Central memory CD4-positive, alpha-beta T cell (primary cell): Measurements from ENCODE around the gene WDR45B.
A peak's percentile ranks its signal among the peaks of the same experiment; 100 is the strongest.

Experiments used
- DNase-seq: peaks from one replicate; pipeline ENCODE4 v3.0.0; 2022

Gene WDR45B

DNA sequence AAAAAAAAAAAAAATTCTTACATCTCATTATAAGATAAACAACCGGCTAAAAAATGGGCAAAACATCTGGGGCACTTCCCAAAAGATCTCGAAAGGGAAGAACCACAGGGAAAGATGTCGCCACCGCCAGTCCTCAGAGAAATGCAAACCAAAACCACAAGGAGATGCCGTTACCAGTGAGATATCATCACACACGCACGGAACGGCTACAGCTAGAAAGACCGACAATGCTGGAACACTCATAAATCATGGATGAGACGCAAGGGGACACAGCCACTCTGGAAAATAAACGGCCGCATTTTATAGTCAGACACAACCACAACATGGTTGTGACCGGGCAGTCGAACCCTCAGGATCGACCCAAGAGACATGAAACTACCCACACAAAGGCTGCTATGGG, 24.5 kb downstream of the WDR45B start:
- DNase-seq, result no peak

DNA sequence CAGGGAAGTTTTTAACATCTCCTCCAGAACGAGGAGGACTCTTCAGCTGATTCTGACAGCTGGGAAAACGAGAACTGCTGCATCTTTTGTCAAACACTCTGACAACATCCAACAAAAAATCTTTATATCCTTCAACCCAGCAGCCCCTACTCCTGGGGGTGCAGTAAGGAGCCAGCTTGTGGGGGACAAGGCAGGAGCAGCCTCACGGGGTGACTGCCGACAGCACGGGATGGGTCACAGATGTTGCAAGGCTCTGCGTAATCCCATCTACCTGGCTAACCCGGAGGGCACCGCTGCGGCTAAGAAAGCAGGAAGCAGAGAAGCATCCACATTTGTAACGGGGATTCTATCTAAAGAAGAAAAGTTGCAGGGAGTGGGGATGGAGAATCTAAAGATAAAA, 28.6 kb downstream of the WDR45B start:
- no peak for DNase-seq

DNA sequence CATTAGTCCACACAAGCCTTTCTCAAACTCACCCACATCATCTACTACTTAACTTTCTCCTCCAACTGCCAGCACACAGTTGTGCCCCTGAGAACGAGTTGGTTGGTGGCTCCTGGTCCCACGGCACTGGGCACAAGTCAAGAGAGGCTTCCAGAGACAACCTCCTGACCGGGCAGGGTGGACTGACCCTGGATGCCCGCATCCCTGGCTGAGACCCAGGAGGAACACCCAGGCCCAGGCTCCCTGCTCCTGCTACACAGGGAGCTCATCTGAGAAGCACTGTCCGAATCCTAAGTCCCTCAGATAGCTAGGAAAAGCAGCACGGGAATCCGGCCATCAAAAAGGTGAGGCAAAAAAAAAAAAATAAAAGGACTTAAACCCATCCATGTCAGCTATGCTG, 29.0 kb downstream of the WDR45B start:
- DNase-seq, result no peak

DNA sequence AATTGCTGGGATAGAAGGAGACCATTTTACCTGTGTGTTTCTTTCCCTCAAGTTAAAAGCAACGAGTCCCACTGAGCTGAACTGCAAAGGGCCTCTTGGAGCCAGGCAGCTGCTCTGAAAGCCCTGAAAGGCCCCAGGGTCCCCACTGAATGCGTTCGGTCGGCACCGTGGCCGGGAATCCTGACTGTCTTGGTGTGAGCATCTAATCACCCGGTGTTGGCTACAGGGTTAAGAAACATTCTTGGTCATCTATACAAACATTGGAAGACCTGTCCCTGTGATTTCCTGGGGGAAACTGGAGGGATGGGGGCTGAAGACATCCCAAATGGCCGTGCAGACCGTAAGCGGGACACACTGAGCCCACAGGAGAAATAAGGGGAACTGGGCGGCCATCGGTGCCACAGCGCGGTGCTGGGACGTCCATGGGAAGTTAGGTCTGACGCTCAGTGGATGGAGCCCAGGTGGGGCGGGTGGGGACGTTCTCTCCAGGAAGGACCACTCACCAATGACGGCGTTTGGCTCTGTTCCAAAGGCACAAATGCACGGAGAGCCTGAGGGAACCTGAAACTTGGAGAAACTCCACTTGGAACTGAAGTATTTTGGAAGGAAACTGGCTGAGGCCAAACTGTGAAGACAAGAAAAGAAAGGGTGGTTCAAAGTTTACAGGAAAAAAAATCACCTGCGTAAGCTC, 32.1 kb downstream of the WDR45B start:
- DNase-seq, result no peak

DNA sequence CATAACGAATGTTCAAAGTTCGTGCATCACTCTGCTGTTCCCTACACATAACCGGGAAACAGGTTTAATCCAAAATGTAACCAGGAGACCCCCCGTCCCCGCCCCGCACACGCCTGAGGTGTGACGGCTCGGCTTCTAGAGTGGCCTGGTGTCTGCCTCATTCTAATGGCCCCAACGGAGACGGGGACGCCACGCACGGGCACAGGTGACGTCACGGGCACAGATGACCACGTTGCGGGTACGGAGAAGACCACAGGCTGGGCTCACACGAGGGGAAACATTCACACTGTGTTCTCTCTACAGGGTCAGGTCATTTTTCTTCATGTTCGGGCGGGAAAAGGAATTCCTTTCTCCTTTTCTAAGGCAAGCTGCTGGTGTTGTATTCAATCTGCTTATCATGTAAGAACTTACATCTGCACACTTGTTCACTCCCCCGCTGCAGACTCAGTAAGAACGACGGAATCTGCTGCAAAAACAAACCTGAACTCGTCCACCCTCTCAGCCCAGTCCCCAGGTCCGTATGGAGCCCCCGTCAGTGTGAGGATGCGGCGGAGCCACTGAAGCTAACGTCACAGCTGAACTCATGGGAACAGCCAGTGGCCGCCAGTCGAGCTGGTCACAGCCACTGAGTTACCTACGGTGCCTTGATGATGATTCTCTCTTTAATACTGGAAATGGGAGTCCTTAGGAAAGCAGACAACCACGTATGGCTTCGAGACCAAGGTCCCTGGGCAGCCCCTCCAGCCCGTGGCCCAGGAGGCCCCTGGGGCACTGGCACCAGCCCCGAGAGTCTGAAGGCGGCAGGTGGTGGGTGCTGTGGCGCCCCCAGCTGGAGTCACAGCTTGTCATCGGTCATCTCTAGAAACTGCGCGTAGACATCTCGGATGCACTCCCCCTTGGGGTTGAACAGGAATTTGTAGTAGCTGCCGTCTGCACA, 32.9 kb downstream of the WDR45B start:
- DNase-seq, result no peak

DNA sequence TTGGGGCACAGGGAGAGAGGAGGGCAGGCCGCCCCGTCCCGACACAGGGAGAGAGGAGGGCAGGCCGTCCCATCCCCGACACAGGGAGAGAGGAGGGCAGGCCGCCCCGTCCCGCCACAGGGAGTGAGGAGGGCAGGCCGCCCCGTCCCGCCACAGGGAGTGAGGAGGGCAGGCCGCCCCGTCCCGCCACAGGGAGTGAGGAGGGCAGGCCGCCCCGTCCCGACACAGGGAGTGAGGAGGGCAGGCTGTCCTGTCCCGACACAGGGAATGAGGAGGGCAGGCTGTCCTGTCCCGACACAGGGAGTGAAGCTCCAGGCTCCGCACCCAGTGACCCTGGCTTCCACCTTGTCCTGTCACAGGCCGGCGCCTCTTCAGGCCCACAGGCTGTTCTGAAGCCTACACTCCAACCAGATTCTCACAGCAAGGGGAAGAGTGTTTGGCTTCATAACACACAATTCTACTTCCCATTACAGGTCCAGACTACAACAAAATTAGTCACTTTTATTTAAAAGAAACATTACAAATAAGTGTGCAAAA, 34.1 kb downstream of the WDR45B start:
- DNase-seq, result no peak

DNA sequence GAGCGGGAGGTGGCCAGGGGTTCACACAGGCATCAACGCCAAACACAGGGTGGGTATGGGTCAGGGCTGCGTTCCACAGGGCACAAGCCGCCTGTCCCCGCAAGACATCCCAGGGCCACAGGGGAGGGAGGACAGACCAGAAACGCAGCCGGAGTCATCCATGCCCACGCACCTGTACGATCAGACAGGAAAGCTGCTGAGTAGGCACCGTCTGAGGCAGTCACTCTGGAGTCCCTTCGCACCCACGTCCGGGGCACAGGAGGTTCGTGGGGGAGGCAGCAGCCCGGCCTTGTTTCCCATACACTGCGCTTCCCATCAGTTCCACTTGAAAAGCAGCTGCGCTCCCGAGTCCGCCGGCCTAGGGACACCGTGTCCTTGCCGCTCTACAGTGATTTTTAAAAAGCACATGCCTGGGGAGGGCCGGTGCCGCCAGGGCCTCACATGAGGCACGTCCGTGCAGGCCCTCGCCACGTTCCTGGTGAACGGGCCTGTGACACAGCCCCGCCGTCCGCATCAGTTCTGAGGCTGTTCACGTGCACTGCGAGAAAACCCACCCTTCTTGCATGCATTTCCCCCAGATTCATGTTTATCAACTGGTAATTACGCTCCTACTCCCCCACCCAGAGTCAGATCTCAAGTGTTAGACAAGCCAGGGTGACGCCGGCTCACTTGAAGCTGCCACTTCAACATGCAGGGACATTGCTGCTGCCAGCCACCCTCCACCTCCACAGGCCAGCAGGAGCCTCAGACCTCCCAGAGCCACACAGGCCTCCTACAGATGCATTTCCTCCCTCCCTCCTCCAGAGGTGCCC, 34.8 kb downstream of the WDR45B start:
- DNase-seq, result no peak

DNA sequence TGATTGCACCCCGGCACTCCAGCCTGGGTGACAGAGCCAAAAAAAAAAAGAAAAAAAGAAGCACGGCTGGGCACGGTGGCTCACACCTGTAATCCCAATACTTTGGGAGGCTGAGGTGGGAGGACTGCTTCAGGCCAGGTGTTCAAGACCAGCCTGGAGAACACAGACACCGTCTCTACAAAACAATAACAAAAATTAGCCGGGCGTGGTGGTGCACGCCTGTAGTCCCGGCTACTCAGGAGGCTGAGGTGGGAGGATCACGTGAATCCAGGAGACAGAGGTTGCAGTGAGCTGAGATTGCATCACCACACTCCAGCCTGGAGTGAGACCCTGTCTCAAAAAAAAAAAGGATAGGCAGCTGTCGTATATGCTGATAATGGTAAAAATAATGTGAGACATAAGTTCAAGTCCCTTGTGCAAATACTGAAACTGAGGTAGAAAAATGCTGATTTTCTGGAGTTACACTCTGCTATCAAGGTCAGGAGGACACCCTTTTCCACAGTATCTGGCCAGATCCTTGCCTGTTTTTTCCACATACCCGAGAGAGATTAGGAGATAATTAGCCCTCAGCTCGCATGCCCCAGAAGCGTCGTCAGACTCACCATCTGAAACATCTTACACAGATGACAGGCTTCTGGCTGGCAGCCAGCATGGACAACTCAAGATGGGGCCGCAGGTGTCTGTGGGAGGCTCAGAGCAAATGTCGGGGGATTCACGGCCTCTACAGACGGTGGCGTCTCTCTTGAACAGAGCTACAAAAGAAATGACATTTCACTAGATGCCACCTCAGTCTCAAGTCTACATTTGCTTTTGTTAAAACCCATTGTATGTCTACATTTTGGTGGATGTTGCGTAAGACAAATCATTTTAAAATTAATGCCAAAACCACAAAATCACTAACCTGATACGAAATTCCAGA, 36.8 kb downstream of the WDR45B start:
- no peak for DNase-seq

DNA sequence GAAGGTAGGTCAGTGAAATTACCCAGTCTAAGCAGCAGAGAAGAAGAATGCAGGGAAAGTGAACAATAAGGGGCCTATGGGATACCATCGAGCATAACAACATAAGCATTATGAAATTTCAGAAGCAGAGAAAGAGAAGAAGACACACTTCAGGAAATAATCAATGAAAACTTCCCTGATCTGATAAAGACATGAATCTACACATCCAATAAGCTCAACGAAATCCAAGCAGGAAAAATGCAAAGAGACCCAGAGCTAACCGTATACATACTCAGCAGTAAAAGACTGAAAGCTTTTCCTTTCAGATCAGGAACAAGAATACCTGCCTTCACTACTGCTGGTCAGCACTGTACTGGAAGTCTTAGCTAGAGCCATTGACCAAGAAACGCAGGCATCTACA, 38.6 kb downstream of the WDR45B start:
- no peak for DNase-seq

DNA sequence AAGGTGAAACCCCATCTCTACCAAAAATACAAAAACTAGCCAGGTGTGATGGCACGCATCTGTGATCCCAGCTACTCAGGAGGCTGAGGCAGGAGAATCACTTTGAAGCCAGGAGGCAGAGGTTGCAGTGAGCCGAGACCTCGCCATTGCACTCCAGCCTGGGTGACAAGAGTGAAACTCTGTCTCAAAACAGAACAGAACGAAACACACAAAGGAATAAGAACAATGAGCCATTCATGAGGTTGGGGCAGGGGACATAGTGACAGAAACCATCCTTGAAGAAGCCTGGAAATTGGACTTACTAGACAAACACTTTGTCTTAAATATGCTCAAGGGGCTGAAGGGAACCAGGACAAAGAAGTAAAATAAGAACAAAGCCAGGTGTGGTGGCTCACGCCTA, 39.4 kb downstream of the WDR45B start:
- no peak for DNase-seq

DNA sequence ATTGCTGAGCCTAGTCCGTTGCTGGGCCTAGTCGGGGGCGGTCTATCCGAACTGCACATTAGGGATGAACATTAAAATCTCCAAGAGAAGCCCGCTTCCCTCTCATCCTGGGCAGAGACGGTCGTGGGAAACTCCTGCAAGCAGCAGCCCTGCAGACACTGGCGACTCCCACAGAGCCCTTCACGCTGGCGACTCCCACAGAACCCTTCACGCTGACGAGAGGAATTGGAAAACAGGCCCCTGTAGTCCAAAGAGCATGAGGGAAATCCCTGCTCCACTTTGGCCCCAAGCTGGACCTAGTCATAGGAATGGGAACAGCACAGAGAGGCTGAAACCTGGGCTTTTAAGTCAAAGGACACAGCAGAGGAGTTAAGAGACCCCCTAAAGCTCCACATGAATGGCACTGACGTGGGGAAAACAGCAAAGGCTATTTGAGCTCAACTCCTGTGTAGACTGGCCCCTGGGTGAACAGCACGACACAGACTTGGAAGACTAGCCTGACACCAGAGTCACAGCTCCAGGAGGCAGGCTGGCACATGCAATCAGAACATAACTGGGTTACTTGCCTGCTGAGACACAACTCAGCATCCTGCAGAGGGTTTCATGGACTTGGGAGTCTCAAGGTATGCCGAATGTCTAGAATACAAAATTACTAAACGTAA, 42.2 kb downstream of the WDR45B start:
- no peak for DNase-seq

DNA sequence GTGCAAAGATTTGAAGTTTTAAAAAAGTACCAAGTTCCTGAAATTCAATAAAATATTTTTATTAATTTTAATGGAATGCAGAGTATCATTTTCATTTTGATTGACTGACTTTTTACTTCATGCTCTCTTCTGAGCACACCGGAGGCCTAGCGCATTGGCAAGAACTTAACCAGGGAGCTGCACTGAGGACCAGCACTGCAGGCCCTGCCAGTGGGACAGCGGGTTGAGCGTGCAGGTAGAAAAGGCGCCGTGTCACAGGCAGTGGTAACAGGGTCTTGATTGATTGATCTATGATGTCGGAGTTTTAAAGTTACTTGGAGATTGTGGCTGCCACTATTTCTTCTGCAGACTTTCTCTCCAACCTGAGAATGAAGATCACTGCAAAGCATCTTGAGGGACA, 43.7 kb downstream of the WDR45B start:
- DNase-seq, result no peak

DNA sequence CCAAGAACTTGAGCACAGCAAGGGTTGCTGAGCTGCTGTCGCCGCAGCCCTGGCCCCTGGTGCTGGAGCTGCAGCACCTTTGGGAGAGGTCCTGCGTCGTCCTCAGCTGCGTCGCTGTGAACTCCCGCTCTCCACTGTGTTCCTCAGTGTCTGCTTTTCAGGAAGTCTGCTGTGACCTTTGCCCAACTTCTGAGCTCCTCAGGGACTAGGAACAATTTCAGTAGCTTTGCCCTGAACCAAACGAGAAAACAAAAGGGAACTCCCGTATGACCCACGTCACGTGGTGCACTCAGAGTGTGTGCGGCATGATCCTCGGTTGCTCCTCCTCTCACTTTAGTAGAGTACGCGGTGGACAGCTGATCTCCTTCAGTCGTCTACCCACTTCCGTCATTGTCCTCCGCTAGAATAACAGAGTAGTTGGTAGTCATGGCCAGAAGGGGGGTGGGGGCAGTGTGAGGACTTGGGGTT, 44.2 kb downstream of the WDR45B start:
- DNase-seq, result peak; percentile 29

DNA sequence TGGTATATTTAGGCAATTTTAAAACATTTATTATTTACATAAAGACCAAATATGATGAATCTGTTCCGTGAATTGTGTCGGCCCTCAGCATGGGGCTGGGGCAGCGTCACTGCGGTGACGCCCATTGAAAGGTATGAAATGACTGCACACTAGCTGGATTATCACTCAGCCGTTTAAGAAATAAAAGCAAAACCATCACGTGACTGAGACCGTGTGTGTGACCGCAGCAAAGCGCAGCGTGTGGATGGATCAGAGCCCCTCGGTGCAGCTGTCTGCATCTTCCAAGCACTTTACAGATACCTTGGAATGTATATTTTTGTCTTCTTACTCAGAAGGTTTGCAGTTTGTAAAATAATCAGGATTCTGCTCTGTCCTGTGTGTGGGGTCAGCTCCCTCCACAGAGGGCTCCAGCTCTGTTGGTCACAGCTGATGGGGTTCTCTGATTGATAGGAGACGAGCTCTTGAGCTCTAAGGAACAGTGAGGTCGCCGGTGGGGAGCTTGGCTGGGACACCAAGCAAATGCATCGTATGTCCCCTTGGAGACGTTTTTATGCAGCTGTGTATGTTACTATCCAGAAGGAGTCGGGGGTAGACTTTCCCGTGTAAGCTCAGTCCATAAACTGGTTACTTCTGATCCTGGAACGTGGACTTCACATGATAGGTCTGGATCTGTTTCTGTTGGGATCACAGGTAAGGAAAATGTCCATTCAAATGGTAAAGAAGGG, 45.1 kb downstream of the WDR45B start:
- no peak for DNase-seq

DNA sequence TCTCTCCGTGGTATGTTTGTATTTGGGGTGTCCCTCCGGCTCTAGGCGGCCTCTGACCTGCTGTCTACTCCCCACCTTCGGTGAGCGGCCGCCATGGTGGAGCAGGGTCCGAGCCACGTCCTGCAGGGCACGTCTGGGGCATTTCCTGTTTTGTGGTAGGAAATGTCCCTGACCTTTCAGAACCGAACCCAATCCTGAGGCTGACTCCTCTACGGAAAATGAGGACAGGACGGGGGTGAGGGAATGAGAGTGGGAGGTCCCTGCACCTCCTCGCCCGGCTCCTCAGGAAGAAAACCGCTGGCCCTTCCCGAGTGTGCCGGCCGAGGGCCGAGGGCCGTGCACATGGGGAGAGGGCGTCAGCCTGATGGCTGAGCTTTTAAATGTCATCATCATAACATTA, 45.8 kb downstream of the WDR45B start:
- DNase-seq, result no peak

DNA sequence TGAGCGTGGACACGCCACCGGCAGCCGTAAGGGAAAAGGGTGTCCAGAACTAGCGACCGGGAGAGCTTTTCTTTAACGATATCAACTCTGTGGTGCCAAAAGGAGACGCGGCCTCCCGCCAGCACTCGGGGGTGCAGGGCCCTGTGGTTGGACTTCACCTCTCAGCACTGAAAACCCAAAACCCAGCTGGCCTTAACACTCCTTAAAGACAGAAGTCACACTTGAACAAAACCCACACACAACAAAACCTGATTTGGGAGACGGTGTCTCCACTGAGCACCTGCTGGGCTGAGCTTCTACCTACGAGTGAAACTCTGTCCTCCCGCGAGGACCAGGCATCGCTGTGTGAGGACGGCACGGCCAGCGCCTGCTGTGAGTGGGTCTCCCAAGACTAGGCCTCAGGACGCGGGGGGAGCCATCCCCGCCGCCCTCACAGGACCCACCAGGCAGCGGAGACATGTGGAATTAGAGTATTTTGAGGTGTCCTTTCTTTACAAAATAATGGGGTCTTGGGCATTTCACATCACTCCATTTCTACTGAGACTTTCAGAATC, 46.7 kb downstream of the WDR45B start:
- DNase-seq, result no peak

DNA sequence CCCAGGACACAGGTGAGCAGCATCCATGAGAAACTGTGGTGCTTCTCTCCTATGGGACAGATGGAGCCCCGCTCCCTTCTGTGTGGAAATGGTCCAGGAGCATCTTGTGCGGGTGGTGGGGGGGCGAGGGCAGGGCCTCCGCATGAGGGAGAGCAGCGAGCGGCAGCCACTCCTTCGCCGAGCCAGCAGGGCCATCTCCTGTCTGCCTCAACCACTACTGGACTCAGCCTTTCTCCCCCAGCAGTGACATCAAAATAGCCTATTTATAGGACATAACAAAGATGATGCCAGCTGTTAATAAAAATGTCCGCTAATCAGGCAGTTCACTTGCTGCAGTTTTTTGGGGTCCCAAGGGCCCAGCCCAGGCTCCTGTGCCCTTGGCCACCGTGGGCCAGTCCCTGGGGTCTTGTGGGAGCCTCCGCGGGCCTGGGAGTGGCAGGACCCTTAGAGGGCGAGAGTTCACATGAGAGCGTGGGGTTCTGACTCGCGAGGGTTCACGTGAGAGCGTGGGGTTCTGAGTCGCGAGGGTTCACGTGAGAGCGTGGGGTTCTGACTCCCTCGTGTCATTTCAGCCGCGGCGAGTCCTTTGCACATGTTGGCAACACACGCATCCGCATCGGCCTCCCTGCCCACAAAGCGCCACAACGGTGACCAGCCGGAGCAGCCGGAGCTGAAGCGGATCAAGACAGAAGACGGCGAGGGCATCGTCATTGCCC, 47.4 kb downstream of the WDR45B start:
- no peak for DNase-seq

DNA sequence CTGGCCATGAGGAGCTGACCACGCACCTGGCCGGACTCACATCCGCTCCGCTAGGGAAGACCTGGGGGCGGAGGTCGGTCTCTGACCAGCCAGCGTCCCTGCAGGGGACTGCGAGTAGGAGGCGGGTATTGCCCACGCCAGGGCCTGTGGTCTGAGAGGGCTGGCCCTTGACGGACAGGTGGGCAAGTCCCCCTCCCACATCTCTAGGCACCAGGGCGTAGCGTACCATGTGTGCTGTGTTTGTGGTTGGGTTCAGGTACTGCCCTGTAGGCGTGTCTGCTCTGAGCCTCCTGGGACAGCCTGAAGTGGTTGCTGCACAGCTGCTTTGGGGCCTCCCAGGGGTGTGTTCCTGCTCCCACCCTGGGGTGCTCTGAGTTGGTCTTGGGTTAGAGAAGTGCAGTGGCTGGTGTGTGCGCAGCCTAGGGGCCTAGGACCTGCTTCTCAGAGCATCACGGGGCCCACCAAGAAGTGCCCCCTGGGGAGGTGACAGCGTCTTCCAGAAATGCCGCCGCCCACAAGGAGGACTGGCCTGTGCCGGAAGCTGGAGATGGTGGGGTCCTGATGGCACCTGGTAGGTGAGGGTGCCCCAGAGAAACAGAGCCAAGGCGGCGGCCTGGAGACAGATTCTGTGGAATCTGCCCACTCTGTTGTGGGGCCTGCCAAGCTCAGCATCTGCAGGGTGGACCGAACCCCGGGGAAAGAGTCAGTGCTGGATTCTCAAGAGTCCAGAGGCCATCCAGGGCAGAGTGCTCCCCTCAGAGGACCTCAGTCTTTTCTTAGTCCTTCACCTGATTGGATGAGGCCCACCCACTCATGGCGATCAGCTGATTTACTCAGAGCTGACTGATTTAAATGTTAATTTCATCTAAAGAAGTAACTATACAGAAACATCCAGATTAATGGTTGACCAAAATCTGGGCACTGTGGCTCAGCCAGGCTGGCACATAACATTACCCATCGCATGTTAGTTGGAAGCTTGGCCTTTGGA, 48.3 kb downstream of the WDR45B start:
- DNase-seq, result no peak
